ENCODE results near the gene CACNA1F. TPM values are rescaled to one million over a fixed set of nuclear protein-coding genes. Genes with fewer than 3 reads are reported as not detected.

CACNA1F gene
- total RNA-seq, result not detected in 2 replicates

GRCh38 chrX:49233176-49233575 lies at the start of gene CACNA1F:
TSS of gene CACNA1F (minus strand) at chrX:49233340. CDS start at chrX:49233309, 31 bp downstream.

GRCh38 chrX:49269767-49270248 lies 36.7 kb upstream of the CACNA1F start, which contains the start of gene PPP1R3F:
TSS of gene PPP1R3F (plus strand) at chrX:49269793. CDS start at chrX:49269870, 77 bp downstream.

GRCh38 chrX:49264460-49264859 lies 31.3 kb upstream of the CACNA1F start, which contains the start of gene FOXP3:
TSS of gene FOXP3 (minus strand) at chrX:49264710. CDS start at chrX:49258505, 6,205 bp downstream.

GRCh38 chrX:49199906-49200771 lies 33.0 kb downstream of the CACNA1F start, which contains the start of gene SYP:
TSS of gene SYP (minus strand) at chrX:49200193. CDS start at chrX:49200186, 7 bp downstream.

DNA sequence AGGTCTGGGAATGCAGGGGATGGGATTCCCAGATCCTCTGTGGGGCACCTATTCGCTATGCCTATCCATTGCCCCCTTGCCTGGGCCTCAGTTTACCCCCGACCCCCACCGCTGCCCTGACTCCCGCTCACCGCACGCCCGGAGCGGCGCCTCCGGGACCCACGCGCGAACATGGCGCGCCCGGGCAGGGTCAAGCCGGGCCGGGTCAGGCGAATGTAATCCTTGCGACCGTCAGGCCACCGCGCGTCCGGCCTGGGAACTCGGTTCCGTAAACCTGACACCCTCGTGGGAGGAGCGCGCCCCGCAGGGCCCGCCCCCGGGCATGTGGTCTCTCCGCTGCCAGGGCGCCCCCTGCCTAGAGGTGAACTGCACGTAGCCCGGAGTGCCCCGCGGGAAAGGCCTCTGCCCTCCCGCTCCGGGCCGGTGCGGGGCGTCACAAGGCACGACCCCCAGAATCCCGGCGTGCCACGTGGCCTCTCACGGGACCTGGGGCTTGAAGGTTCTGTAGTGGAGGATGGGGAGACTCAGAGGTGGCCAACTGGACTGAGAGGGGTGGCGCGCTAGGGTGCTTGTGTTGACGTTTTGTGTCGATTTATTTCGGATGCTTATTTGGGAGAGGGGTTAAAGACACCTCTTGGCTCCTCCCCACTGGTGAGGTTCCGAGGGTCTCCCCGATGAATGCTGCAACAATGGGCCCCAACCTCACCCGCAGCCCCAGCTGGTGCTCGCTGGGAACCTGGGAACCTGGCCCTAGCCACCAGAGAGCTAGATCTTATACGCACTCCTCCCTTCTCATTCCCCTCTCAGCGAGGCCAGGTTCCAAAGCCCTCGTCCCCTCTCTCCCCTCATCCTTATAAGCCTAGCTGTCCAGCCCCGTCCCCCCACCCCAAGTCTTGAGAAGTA lies 46.8 kb downstream of the CACNA1F start, which contains the start of gene PRICKLE3:
Gene PRICKLE3 (minus strand): TSS at position 249 of the 903 bp plus-strand sequence. CDS start 76 bp downstream, at position 173.

DNA sequence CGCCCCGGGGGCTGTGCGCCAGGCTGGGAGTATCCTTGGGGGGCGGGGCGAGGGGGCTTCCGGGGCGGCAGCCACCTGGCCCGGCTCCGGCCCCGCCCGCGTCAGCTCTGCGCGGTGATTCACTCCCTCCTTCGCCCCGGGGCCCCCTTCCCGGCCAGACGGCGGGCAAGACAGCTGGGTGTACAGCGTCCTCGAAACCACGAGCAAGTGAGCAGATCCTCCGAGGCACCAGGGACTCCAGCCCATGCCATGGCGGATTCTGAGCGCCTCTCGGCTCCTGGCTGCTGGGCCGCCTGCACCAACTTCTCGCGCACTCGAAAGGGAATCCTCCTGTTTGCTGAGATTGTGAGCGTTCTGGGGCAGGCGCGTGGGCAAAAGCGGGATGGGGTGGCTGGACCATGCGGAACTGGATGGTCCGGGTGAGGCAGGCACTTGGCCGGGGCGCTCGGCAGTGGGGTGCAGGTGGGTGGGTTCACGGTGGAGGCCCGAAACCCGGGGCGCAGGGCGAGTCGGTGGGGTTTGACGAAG lies 61.3 kb downstream of the CACNA1F start, which contains the start of gene PLP2:
Gene PLP2 (plus strand): TSS at position 147 of the 528 bp plus-strand sequence. CDS start 103 bp downstream, at position 250.

DNA sequence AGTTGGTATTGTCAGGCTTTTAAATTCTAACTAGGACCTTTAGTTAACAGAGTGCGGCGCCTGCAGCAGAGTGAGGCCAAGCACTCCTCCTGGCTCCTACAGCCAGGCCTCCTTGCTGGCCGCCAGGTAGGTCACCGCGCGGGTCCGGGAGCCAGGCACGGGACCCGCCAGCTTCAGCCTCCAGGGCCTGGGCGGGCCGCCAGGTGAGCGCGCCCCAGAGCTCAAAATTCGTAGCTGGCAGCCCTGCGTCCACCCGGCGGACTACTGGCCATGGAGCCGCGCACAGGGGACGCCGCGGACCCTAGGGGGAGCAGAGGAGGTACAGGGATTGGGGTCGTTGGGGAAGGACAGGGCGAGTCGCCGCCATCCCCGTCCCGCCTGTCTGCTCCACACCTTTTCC lies 70.5 kb downstream of the CACNA1F start, which contains the start of gene MAGIX:
Gene MAGIX (plus strand): TSS at position 139 of the 400 bp plus-strand sequence. CDS start 132 bp downstream, at position 271.

Other genes with a start within 250 kb of the CACNA1F start
- 22.3 and 24.3 TPM in 2 replicates for gene GRIPAP1, start 231.1 kb downstream of the CACNA1F start, total RNA-seq
- 51.7 and 53.5 TPM in 2 replicates for gene TFE3, start 190.0 kb downstream of the CACNA1F start, total RNA-seq
- 0.98 and 1.3 TPM in 2 replicates for gene CCDC120, start 174.3 kb downstream of the CACNA1F start, total RNA-seq
- 28.1 and 28.6 TPM in 2 replicates for gene PRAF2, start 159.3 kb downstream of the CACNA1F start, total RNA-seq
- 42.9 and 44.4 TPM in 2 replicates for gene WDR45, start 153.5 kb downstream of the CACNA1F start, total RNA-seq
- 18.2 and 18.9 TPM in 2 replicates for gene GPKOW, start 109.6 kb downstream of the CACNA1F start, total RNA-seq
- 2.2 and 4.2 TPM in 2 replicates for gene MAGIX, start 70.6 kb downstream of the CACNA1F start, total RNA-seq
- 21.6 and 22.8 TPM in 2 replicates for gene PLP2, start 61.4 kb downstream of the CACNA1F start, total RNA-seq
- gene PRICKLE3, start 47.0 kb downstream of the CACNA1F start, total RNA-seq, result 8.6 and 15.0 TPM in 2 replicates
- 0.52 and 0.59 TPM in 2 replicates for gene SYP, start 33.1 kb downstream of the CACNA1F start, total RNA-seq
- 13.0 and 13.8 TPM in 2 replicates for gene CCDC22, start 2.1 kb upstream of the CACNA1F start, total RNA-seq
- gene FOXP3, start 31.4 kb upstream of the CACNA1F start, total RNA-seq, result 0.07 and 0.13 TPM in 2 replicates
- gene PPP1R3F, start 36.5 kb upstream of the CACNA1F start, total RNA-seq, result 6.8 and 8.5 TPM in 2 replicates
- gene GAGE10, start 70.3 kb upstream of the CACNA1F start, total RNA-seq, result not detected in 2 replicates
- gene GAGE12J, start 88.7 kb upstream of the CACNA1F start, total RNA-seq, result not detected in 2 replicates
- gene GAGE13, start 98.2 kb upstream of the CACNA1F start, total RNA-seq, result not detected in 2 replicates

Measured in smooth muscle cell of the pulmonary artery (primary cell).